GM20000 (cell line): ENCODE measurements around the gene TMIGD2.

Experiments
- DNase-seq: peaks from one replicate; pipeline ENCODE4 v3.0.0; 2012; ENCODE audit warnings: low spot score
- CTCF ChIP-seq: IDR thresholded peaks from 2 replicates; pipeline ENCODE4 v1.5.1; 2012; ENCODE audit warnings: mild to moderate bottlenecking, control low read depth; ENCODE audit errors: extremely low read depth, missing control alignments

TMIGD2 gene

DNA sequence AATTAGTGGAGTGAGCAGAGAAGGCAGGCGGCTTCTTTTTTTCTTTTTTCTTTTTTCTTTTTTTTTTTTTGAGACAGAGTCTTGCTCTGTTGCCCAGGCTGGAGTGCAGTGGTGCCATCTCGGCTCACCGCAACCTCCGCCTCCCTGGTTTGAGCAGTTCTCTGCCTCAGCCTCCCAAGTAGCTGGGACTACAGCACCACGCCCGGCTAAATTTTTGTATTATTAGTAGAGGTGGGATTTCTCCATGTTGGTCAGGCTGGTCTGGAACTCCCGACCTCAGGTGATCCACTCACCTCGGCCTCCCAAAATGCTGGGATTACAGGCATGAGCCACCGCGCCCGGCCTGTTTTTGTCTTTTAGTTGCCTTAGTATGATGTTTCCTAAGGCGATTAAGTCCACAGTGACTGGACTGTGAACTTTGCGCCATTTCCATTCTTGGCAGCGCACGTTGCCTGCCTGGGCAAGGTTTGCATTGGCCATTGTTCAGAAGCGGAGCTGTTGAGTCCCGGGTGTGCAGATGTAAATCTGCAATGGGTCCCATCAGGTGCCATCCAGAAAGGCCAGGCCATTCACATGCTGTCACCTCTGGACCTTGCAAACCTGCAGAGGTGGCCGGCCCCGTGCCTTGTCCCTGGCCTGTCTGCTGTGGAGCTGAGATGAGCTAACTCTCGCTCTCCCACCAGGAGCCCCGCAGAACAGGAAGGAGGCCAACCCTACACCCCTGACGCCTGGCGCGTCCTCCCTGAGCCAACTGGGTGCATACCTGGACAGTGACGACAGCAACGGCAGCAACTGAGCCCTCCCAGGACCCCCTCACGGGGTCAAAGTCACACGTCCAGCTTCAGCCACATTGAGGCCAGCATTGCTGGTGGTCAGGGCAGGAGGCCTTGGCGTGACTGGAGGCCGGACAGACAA lies 34.0 kb downstream of the TMIGD2 start:
- no peak for TF ChIP-seq CTCF
- DNase-seq = no peak

DNA sequence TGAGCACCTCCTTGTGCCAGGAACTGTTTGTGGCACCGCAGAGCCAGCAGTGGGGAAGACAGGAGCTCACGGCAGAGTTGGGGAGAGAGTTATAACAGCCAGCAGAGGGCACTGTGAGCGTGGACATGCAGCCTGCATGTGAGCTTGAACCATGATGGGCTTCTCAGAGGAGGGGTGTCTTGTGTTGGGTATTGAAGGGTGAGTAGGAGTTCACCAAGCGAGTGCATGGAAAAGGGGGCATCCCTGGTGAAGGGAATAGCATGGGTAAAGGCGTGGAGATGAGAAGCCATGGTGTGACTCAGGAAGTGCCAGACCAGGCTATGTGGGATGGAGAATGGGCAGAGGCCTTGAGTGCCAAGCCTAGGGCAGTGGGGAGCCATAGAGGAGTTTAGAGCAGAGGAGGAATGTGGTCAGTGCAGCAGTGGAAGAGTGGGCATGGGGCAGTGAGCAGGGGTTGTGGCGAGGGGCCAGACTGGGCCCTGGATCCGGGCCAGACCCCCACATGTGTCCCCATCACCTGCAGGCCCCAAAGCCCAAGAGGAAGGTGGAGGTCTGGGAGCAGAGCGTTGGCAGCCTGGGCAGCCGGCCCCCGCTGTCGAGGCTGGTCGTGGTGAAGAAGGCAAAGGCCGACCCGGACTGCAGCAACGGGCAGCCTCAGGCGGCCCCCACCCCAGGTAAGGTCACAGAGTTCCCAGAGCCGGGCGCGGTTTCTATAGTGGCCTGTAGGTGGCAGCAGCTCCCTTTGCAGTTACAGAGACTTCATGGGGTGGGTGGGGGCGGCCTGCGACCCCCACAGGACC lies 34.9 kb downstream of the TMIGD2 start:
- DNase-seq = peak; percentile 78
- TF ChIP-seq CTCF = peak; percentile 55

GRCh38 chr19:4266253-4267000 lies 35.8 kb downstream of the TMIGD2 start:
- no peak for DNase-seq
- no peak for TF ChIP-seq CTCF

DNA sequence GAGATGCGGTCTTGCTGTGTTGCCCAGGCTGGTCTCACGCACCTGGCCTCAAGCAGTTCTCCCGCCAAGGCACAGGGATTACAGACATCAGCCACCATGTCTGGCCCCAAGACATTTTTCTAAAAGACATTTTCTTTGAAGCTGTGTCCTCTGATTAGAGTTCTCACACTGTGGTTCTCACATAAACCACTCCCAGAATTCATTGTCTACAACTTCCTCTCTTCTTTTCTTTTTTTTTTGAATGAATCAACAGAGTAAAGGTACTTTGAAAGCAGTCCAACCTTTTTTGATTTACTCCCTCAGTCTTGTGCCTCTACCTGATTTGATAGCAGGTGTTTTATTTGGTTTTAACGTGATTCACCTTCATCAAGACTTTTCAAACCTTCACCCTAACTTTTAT lies 37.4 kb downstream of the TMIGD2 start:
- TF ChIP-seq CTCF = no peak
- no peak for DNase-seq

DNA sequence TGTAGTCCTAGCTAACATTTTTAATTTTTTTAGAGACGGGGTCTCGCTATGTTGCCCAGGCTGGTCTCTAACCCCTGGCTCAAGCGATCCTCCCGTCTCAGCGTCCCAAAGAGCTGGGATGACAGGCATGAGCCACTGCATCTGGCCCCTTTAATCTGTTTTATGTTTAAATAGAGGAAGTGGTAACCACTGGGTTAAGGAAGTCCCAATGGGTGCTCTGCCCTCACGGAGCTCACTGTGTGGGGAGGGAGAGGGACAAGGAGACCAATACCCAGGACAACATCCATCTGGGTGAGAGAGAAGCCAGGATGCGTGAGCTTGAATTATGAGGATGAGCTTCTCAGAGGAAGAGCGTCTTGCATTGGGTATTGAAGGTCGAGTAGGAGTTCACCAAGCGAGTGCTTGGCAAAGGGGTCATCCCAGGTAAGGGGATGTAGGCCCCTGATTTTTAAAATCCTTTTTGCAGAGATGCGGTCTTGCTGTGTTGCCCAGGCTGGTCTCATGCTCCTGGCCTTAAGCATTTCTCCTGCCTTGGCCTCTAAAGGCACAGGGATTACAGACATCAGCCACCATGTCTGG lies 41.5 kb downstream of the TMIGD2 start:
- no peak for TF ChIP-seq CTCF
- DNase-seq = peak; percentile 2

DNA sequence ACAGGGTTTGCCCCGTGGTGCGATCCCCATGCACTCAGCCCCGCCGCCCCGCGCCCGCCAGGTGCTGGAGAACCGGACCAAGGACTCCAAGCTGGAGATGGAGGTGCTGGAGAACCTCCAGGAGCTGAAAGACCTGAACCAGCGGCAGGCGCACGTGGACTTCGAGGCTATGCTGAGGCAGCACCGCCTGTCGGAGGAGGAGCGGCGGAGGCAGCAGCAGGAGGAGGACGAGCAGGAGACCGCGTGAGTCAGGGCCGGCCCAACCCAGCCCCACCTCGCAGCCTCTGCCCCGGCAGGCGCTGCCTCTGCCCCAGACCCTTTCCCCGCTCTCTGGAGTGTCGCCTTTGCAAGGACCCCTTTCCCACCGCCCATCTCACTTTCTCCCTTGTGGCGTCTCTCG lies 44.0 kb downstream of the TMIGD2 start:
- DNase-seq = no peak
- TF ChIP-seq CTCF = no peak

- DNase-seq = no peak
- TF ChIP-seq CTCF = no peak
Observed at GRCh38 chr19:4257025-4257424, 45.2 kb downstream of the TMIGD2 start.
